ENCODE data around the gene FBXO2.

DNA sequence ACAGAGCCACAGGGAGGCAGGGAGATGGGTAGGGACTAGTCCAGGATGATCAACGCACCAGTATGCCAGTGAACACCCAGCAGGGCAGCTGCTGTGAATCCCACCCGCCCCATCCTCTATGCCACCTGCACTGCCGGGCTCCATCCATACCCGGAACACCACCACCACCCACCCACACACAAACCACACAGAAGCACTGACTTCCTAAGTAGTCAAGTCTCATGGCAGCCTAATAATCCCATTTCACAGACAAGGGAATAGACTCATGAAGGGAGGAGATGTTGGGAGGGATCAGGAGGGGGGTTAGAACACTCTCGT is 43.6 kb upstream of the FBXO2 start:
- TF ChIP-seq, protein P1, sequence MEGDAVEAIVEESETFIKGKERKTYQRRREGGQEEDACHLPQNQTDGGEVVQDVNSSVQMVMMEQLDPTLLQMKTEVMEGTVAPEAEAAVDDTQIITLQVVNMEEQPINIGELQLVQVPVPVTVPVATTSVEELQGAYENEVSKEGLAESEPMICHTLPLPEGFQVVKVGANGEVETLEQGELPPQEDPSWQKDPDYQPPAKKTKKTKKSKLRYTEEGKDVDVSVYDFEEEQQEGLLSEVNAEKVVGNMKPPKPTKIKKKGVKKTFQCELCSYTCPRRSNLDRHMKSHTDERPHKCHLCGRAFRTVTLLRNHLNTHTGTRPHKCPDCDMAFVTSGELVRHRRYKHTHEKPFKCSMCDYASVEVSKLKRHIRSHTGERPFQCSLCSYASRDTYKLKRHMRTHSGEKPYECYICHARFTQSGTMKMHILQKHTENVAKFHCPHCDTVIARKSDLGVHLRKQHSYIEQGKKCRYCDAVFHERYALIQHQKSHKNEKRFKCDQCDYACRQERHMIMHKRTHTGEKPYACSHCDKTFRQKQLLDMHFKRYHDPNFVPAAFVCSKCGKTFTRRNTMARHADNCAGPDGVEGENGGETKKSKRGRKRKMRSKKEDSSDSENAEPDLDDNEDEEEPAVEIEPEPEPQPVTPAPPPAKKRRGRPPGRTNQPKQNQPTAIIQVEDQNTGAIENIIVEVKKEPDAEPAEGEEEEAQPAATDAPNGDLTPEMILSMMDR (IDR thresholded peaks at IDR 0.05) = no peak
- TF ChIP-seq POLR2AphosphoS5 (IDR thresholded peaks at IDR 0.05) = no peak
- no peak for TF ChIP-seq POLR2A (IDR thresholded peaks at IDR 0.05)
- TF ChIP-seq EP300 (IDR thresholded peaks at IDR 0.05) = no peak

Data from suprapubic skin (tissue), 4 donors.